ENCODE data around the gene LY86. TPM values are rescaled to one million over a fixed set of nuclear protein-coding genes. Genes with fewer than 3 reads are reported as not detected.

LY86 gene
- total RNA-seq, 1 donor from 2014 or later = not detected

DNA sequence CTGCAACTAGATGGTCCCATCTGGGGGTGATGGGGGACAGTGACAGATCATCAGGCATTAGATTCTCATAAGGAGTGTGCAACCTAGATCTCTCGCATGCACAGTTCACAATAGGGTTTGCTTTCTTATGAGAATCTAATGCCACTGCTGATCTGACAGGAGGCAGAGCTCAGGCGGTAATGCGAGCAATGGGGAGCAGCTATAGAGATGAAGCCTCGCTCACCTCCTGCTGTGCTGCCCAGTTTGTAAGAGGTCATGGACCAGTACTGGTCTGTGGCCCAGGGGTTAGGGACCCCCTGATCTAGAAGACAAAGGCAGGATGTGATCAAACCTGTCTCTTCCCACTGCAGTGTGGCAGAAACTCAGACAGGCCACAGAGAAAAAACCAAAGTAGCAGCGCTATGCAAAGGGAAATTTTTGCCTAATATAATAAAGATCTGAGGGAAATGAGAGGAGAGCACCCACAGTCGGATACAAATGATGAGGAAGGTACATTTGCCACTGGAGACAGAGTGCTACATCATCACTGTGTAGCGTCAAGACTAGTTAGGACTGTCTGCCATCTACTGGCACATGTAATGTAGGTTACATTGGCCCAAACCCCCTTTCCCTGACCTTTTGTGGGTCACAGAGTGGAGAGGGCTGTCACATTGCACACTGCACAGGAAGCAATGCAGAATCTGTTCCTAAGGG, 4.1 kb upstream of the LY86 start:
- TF ChIP-seq, protein P1, sequence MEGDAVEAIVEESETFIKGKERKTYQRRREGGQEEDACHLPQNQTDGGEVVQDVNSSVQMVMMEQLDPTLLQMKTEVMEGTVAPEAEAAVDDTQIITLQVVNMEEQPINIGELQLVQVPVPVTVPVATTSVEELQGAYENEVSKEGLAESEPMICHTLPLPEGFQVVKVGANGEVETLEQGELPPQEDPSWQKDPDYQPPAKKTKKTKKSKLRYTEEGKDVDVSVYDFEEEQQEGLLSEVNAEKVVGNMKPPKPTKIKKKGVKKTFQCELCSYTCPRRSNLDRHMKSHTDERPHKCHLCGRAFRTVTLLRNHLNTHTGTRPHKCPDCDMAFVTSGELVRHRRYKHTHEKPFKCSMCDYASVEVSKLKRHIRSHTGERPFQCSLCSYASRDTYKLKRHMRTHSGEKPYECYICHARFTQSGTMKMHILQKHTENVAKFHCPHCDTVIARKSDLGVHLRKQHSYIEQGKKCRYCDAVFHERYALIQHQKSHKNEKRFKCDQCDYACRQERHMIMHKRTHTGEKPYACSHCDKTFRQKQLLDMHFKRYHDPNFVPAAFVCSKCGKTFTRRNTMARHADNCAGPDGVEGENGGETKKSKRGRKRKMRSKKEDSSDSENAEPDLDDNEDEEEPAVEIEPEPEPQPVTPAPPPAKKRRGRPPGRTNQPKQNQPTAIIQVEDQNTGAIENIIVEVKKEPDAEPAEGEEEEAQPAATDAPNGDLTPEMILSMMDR (IDR thresholded peaks at IDR 0.05; ENCODE audit: insufficient read depth, low read length, poor library complexity, severe bottlenecking) = no peak
- no peaks in the 10 kb centered on the region for H3K36me3 ChIP-seq (ENCODE audit: control insufficient read depth, insufficient read depth, low read length)
- DNase-seq (ENCODE audit: low read depth) = no peak
- H3K27me3 ChIP-seq (ENCODE audit: control insufficient read depth, insufficient read depth, low read length) = no peaks in the 10 kb centered on the region
- no peak overlapping the region for H3K4me3 ChIP-seq (ENCODE audit: low read depth, low read length)

DNA sequence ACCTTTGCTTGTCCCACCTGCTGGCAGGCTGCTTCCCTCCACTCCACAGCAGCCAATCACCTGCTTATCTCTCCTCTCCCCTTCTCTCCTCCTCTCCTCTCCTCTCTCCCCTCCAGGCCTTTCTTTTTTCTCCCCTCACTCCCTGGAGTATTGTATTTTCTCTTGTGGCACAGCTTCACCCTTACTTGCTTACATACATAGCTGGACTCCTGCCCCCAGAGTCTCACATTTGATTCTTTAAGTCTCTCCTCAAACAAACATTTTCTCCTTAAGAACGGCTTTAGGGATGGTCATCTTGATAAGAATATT, 3.6 kb upstream of the LY86 start:
- DNase-seq (ENCODE audit: low read depth) = no peak
- Histone ChIP-seq H3K4me3 (ENCODE audit: low read depth, low read length) (no peak overlapping the region), H3K27me3 (ENCODE audit: control insufficient read depth, insufficient read depth, low read length) (no peaks in the 10 kb centered on the region), H3K36me3 (ENCODE audit: control insufficient read depth, insufficient read depth, low read length) (no peaks in the 10 kb centered on the region)
- TF ChIP-seq, protein P1 (IDR thresholded peaks at IDR 0.05; ENCODE audit: insufficient read depth, low read length, poor library complexity, severe bottlenecking) = no peak

DNA sequence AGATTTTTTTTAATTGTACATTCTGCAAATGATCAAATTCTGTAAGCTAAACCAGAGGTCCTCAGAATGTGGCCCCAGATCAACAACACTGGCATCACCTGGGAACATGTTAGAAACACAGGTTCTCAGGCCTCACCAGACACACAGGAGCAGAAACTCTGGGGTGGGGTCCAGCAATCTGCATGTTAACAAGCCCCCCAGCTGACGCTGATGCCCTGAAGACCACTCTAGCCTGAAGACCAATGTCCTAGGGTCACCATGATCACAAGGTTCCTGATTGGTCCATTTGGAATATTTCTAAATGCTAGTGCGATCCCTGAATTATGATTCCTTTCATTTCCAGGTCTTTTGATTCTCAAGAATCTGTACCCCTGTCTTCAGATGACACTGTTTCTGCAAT, 2.4 kb upstream of the LY86 start:
- no peak overlapping the region for H3K4me3 ChIP-seq (ENCODE audit: low read depth, low read length)
- no peaks in the 10 kb centered on the region for H3K36me3 ChIP-seq (ENCODE audit: control insufficient read depth, insufficient read depth, low read length)
- TF ChIP-seq, protein P1 (IDR thresholded peaks at IDR 0.05; ENCODE audit: insufficient read depth, low read length, poor library complexity, severe bottlenecking) = no peak
- no peak for DNase-seq (ENCODE audit: low read depth)
- H3K27me3 ChIP-seq (ENCODE audit: control insufficient read depth, insufficient read depth, low read length) = no peaks in the 10 kb centered on the region

DNA sequence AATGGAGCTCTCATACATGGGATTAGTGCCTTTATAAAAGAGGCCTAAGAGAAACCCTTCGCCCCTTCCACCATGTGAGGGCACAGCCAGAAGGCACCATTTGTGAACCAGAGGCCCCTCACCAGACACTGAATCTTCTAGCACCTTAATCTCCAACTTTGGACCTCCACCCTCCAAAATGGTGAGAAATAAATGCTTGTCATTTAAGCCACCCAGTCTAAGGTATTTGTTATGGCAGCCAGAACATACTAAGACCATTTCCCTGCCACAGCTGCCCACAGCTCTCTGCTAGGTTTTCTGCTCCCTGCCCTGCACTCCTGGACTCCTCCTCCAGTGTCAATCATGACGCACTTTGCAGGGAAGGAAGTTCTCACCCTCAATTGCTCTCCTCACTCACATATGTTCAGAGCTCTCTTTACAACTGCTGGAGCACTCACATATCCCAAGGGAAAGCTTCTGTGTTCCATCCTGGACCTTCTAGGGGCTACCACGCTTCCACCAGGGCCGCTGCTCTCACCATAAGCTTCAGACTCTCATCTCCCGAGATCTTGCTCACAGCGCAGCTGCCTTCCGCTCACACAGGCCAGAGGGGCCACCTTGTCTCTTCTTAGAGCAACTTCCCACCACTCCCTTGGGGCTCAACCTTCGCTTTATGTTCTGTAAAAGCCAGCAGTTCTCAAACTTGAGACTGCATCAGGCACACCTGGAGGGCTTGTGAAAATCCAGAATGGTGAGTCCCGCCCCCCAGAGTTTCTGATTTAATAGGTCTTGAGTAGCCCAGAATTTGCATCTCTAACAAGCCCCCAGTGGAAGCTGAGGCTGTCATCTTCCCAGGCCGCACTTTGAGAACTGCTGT, 1.6 kb upstream of the LY86 start:
- H3K4me3 ChIP-seq (ENCODE audit: low read depth, low read length) = no peak overlapping the region
- H3K27me3 ChIP-seq (ENCODE audit: control insufficient read depth, insufficient read depth, low read length) = no peaks in the 10 kb centered on the region
- H3K36me3 ChIP-seq (ENCODE audit: control insufficient read depth, insufficient read depth, low read length) = no peaks in the 10 kb centered on the region
- TF ChIP-seq, protein P1 (IDR thresholded peaks at IDR 0.05; ENCODE audit: insufficient read depth, low read length, poor library complexity, severe bottlenecking) = no peak
- no peak for DNase-seq (ENCODE audit: low read depth)

DNA sequence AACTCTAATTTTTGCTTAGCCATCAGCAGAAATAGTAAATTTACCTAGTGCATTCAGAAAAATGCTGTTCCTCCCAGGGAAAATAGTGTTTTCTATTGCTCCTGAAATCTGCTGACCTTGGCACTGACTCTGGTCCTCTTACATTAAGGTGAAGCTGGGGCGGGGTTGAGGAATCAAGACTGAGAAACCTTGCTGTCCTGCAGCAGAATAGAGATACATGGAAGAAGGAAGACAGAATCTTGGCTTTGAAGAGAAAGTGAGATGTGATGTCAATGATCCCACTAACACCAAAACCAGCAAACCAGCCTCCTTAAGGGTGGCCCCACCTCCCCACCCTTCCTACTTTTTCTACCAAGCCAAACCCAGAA, 840 bp upstream of the LY86 start:
- TF ChIP-seq, protein P1 (IDR thresholded peaks at IDR 0.05; ENCODE audit: insufficient read depth, low read length, poor library complexity, severe bottlenecking) = no peak
- no peaks in the 10 kb centered on the region for H3K27me3 ChIP-seq (ENCODE audit: control insufficient read depth, insufficient read depth, low read length)
- DNase-seq (ENCODE audit: low read depth) = no peak

More for the DNA sequence above, 840 bp upstream of the LY86 start:
- Histone ChIP-seq H3K4me3 (ENCODE audit: low read depth, low read length) (no peak overlapping the region), H3K36me3 (ENCODE audit: control insufficient read depth, insufficient read depth, low read length) (no peaks in the 10 kb centered on the region)

Data from kidney epithelial cell (primary cell).